GM19463 (cell line): ENCODE results near the gene UNC13D.
"Not testable (repeated sequence)": the region's sequence is repeated elsewhere in the genome, so short reads cannot be mapped to it uniquely, and the experiment has no call there.

Experiments
- ATAC-seq: cut with Tn5 transposase; IDR thresholded peaks from one replicate; pipeline ENCODE4 v1.9.1; 2021; ENCODE audit warnings: mild to moderate bottlenecking, moderate library complexity; ENCODE audit not compliant: unreplicated experiment

The UNC13D gene

GRCh38 chr17:75843577-75844529 is at the start of gene UNC13D:
TSS of gene UNC13D (minus strand) at chr17:75844404. CDS start at chr17:75844337, 67 bp downstream.
- ATAC-seq = no peak

GRCh38 chr17:75893305-75894048 is 49.3 kb upstream of the UNC13D start:
- ATAC-seq = no peak

DNA sequence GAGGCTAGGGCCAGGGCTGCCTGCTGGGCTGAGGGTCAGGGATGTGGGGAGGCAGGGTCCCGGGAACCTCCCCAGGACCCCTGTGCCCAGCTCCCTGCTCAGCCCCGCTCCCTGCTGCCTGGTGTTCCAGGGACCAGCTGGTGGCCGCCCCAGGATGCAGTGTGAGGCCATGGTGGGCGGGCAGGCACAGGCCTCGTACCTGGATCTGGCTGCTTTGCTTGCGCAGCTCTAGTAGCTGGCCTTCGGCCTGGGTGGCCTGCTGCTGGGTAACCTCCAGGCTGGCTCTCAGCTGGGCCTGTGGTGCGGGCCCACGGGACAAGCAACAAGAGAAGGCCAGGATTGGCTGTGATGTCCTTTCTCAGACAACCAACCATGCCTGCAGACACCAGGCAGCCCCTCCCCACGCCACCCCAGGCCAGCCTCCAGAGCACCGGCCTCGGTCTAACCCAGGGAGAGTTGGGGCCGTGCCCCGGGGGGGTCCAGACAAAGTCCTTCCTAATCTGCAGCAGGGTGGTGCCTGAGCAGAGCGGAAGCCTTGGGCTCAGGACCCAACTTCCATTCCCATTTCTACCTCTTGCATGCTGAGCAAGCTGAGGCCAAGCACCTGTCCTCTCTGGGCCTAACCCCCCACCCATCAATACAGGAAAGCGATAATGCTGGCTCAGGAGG is 48.5 kb upstream of the UNC13D start:
- no peak for ATAC-seq

DNA sequence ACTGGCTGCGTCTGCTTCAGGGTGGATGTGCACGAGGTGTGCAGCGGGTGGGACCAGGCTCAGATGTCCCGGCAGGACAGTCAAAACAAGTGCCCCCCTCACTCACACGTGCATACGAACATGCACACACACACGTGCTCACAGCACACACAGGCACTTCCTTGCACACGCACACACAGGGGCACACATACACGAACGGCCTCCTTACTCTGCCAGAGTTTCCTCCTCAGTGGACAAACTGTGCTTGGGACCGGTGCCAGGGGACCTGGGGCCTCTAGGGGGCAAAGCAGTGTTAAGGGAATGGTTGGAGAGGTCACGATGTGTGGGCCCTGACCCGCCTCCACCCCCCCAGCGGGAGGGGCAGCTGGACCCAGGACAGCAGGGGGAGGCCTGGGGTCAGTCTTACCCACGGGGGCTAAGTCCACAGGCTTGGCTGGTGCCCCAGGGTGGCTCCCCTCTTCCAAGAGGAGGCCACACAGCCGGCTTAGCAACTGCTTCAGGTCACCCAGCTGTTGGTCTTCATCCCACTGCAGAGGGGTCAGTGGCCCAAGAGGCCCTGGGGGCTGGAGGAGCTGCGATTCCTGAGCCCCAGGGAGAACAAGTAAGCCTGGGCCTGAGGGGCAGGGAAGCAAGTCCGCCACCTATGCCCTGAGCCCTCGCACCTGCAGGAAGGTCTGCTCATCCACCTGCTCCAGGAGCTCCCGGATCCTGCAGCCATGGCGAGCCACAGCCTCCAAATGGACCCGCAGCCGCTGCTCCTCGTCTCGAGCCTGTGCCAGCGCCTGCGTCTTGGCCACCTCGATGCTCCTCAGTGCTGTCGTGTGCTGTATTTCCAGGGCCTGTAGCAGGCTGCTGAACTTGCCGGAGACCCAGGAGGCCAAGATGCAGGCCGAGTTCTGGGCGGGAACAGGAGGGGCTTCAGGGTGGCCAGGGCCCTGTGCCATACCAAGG is 47.7 kb upstream of the UNC13D start:
- ATAC-seq = no peak

DNA sequence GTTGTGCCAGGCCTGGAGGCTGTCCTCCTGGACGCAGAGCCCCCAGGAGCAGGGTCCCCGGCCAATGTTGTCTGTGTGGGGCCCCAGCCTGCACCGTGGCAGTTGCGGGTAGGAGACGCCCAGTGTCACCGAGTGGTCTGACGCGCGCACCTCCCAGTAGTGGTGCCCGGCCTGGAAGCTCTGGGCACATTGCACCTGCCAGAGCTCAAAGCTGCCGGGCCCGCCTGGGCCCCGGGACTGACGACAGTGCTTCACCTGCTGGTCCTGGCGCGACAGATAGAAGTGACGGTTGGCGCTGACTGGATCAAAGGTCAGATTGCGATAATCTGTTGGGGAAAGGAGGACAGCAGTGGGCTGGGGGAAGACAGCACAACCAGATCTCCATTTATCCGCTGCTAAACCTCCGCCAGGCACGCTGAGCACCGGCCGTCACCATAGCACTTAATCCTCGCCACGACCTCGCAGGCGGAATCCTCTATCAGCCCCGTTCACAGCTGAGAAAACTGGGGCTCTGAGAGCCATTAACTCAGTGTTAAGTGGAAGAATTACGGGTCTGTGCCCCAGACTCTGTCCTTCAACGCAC is 46.9 kb upstream of the UNC13D start:
- no peak for ATAC-seq

- ATAC-seq = no peak
Observed at GRCh38 chr17:75889454-75889853, 45.2 kb upstream of the UNC13D start.

DNA sequence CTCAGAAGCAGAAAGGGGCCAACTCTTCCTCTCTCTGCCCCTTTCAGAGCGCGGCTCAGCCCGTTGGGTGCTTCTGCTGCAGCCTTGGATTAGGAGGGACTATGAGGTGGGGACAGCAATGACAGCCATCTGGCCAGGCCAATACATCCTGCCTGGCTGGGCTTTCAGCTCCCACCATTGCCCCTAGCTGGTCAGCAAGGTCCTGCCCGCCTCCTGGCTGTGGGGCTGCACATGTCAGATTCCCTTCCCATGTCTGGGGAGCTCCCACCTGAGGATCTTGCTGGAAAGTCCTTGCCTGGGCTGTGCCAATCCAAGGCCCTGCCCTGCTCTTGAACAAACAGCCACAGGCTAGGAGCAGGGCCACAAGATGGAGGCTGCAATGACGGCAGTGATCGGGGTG is 44.3 kb upstream of the UNC13D start:
- no peak for ATAC-seq

DNA sequence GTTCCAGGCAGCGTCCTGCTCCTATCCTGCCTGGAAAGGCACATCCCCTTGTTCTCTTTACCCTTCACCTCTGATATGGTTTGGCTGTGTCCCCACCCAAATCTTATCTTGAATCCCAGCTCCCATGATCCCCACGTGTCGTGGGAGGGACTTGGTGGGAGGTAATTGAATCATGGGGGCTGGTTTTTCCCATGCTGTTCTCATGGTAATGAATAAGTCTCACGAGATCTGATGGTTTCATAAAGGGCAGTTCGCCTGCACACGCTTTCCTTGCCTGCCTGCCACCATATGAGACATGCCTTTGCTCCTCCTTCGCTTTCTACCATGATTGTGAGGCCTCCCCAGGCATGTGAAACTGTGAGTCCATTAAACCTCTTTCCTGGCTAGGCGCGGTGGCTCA is 41.7 kb upstream of the UNC13D start:
- not testable (repeated sequence) for ATAC-seq

DNA sequence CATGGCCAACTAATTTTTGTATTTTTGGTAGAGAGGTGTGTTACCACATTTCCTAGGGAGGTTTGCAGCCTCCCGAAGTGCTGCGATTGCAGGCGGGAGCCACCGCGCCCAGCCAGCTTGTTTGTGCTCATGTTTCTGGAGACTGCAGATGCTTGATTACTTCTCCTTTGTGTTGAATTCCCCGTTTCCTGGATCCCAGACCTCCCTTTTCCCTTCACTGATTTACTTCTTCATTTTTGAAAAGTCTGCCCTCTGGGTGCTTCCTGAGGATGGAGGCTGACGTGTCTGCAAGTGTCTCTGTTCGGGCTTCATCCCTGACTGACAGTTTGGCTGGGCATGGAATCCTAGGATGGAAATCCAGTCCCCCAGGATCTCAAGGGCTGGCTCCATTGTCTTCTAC is 41.2 kb upstream of the UNC13D start:
- ATAC-seq = no peak

DNA sequence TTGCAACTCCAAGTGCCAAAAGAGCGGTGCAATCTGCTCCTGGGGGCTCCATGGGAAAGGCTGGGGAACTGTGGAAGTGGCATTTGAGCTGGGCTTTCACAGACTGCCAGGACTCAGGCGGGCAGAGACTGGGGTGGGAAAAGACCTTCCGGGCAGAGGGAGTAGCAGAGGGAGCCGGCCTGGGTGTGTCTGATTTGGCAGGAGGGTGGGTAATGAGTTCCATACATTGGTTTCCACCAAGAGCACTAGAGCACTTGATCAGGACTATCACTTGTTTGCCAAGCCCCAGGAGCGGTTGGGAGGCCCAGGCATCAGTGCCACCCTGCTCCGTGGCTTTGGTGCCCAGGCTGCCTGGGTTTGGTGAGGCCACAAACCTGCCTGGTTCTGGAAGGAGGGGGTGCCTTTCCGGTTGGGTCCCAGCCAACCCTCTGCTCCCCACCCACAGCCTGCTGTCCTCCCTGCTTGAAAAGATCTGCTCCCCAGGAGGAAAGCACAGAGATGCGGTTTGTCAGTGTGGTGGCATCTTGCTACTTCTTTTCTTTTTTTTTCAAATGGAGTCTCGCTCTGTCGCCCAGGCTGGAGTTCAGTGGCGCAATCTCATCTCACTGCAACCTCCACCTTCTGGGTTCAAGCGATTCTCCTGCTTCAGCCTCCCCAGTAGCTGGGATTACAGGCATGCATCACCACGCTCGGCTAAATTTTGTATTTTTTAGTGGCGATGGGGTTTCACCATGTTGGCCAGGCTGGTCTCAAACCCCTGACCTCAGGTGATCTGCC is 37.7 kb upstream of the UNC13D start:
- no peak for ATAC-seq

DNA sequence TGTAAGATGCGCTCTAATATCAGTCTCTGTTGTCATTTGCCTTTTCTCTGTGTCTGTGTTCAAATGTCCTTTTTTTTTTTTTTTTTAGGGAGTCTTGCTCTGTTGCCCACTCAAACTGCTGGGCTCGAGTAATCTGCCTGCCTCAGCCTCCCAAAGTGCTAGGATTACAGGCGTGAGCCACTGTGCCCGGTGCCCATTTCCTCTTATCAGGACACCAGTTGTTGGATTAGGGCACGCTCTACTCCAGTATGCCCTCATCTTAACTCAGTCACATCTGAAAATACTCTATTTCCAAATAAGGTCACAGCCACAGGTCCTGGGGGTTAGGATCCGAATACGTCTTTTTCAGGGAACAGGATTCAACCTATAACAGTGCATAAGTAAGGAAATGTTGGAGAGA is 36.1 kb upstream of the UNC13D start:
- ATAC-seq = no peak

DNA sequence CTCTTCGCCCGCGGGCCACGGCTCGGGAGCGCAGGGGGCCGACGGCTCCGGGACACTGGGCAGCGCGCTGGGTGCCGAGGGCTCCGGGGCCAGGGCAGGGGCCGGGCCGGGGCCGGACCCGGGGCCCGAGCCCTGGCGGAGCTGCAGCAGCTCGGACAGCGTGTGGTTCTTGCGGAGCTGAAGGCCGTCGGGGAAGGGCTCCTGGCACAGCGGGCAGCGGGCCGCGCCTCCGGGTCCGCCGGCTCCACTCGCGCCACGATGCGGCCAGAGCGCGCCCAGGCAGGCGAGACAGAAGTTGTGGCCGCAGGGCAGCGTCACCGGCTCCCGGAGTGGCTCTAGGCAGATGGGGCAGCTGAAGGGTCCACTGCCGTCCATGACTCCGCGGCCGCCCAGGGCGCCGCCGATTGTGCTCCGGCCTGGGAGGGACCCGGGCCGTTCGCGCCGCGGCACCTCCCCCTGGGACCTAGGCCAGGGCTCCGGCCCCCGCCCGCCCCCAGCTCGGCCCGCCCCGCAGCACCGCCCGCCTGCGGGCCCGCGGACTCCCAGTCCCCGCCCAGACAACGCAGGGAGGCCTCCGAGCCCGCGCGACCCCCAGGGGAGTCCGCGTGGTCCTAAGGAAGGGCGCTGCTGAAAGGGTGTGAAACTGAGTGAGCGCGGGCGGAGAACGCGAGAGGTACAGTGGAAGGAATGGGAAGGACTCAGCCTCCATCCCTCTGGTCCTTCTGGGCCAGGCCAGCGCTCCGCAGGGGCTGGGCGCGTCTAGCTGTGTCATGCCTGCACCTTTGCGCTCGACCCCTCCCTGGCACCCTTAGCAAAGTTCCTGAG is 34.2 kb upstream of the UNC13D start, which contains the start of gene TRIM47:
TRIM47 (minus strand) TSS at position 408 of the 825 bp plus-strand sequence; CDS start at position 375, 33 bp downstream.
- ATAC-seq = peak; percentile 13

DNA sequence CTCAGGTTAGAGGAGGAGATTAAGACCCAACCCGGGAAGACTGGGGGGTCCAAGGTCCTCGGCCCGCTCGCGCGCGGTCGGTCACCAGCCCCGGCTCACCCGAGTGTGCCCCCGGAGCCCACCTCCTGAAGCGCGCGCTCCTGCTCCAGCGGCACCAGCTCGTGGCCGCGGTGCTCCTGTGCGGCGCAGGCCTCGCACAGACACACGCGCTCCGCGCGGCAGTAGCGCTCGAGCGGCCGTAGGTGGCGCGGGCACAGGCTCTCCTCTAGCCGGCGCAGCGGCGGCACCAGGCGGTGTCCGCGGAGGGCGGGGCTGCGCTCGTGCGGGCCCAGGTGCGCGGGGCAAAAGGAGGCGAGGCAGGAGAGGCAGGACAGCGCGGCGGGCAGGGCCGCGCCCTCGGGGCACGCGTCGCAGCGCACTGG is 33.6 kb upstream of the UNC13D start:
- ATAC-seq = peak; percentile 52

DNA sequence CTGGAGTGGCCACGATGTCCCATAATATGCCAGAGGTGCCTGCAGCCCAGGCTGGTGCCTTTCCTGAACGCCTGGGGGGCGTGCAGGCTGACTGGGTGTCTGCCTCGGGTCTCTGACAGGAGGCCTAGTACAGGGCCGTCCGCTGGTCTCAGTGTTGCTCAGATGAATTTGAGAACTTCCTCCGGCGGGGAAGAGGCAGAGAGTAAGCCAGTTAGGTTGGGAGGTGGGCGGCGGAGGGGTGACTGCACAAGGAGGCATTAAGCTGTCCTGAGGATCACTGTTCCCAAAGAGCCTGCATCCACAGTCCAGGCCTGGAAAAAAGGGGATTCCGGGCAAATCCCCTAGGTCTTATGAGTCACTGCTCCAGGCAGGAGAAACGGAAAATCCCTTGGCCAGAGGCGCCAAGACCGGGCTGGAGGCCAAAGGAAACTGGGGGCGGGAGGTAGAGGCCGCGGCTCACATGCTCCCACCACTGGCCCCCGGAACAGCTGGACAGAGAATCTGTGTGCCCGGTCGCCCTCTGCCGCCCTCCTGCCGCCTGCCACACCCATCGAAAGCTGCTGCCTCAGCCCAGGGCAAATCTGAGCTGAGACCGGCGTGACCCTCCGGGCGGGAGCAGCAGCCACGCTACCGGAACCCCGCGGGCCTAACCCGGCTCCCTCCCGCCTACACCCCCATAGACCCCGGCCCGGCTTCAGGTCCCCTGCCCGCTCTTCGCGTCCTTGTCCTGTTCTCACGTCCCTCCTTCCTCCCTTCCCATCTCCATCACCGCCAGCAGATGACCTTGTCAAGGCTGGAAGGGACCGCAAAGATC is 32.9 kb upstream of the UNC13D start:
- ATAC-seq = no peak

GRCh38 chr17:75876190-75876937 is 32.2 kb upstream of the UNC13D start:
- peak; percentile 37 for ATAC-seq

DNA sequence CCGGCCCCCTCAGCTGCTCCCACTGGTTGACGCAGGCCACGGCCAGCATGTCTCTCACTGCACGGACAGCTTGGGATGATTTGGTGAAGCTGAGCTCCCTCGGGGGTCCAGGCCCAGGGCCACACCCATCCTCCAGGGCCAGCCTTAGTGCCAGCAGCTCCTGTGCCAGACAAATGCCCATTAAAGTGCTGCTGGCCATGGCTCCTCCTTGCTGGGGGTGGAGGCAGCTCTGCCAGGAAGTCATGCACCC is 31.7 kb upstream of the UNC13D start:
- no peak for ATAC-seq
